Measurements from ENCODE around the gene GAREM1.
"Not testable (repeated sequence)": the region's sequence is repeated elsewhere in the genome, so short reads cannot be mapped to it uniquely, and the experiment has no call there.

The GAREM1 gene

DNA sequence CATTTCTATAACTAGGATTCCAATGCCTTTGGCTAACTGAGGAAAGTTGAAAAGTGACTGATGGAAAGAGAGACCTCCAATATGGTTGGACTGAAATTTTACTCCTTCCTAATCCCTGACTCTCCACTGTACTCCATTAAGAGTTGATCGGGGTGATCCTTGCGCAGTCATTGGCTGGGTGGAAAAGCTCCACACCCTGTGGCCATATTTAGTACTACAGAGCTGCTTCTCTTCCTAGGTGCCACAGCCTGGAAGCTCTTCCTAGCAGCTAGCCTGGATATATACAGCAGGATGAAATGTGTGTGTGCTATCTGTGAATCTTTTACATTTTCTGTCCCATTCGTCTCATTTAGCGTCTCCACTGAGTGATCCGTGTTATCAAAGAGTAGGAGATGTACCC lies 209.7 kb downstream of the GAREM1 start:
- no peak overlapping the region for H3K4me3 ChIP-seq (ENCODE audit: low read depth, low read length)

DNA sequence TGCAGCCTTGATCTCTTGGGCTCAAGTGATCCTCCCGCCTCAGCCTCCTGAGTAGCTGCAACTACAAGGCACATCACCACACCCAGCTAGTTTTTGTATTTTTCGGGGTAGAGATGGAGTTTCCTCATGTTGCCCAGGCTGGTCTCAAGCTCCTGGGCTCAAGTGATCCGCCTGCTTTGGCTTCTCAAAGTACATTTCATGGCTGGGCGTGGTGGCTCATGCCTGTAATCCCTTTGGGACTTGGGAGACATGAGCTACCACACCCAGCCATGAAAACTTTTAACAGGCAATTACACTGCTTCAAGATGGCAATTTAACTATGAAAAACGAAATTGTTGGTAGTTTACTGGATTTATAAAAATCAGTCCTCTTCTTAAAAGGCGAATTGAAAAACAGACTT lies 211.1 kb downstream of the GAREM1 start:
- no peak overlapping the region for H3K4me3 ChIP-seq (ENCODE audit: low read depth, low read length)

DNA sequence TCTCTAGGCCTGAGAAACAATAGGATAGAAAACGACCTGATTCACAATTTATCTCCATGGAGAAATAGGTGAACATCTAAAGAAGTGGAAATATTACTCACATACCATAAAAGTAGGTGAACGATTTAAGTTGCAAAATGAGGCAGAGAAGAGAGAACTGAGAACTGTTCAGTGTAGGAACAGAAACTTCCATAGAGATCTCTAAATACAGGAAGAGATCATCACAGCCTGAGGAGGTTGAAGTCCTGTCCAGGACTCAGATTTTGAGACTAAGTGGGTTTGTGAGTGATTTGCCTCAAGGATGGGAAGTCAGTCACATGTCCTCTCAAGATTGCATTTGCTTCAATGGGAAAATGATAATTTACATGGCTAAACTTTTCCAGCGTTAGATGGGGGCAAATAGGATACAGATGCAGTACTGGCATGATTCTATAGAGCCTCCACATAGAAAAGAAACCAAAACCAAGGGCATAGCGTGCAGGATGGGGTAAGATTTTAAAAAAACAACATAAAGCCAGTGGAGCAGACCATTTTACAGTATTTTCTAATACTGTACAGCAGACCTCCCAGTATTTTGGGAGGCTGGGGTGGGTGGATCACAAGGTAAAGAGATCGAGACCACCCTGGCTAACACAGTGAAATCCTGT lies 212.0 kb downstream of the GAREM1 start:
- H3K4me3 ChIP-seq (ENCODE audit: low read depth, low read length): no peak overlapping the region

DNA sequence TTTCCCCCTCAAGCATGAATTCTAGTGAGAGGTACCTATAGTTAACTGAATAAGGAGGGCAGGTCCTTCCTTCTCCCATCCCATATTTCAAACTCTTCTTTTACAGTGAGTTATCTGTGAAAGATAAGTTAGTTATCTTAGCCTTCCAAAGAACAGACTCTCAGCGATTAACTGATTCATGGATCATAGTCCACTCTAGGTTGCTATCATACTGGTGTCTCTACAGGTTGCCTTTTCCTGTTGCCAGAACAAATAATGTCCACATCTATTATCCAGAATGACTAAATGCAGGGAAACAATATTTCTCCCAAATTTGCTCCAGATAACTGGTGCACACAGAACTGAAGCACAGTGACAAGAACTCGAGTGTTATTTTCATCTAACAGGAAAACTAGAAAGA lies 212.5 kb downstream of the GAREM1 start:
- H3K4me3 ChIP-seq (ENCODE audit: low read depth, low read length): no peak overlapping the region

DNA sequence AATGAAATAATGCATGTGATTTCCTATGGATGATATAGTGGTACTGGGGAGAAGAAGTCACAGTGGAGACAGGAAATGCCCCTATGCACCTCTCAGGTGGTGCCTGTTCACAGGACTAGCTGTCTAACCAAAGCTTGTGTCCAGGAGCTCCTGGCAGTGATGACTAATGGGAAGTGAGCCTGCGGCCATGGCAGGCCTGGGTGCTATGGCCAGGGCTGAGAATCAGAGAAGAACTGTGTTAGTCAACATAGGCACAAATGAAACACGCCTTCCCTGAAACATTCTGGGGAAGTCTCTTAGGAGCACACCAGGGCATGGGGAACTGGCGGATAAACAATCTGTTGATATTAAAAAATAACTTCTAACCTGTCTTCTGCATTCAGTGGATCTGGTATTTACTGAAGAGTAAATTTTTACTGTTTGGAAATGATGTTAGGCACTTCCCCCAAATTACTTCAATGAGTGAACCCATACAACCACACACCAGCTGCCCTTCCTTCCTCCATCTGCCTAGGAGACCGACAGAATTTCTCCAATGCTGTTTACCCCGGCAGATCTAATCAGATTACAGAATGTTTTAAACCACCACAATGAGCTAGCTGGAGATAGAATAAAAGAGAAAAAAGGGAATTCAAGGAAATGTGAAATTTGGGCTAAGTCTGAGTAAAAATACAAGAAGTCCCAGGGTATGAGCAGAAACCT lies 213.4 kb downstream of the GAREM1 start:
- no peak overlapping the region for H3K4me3 ChIP-seq (ENCODE audit: low read depth, low read length)

DNA sequence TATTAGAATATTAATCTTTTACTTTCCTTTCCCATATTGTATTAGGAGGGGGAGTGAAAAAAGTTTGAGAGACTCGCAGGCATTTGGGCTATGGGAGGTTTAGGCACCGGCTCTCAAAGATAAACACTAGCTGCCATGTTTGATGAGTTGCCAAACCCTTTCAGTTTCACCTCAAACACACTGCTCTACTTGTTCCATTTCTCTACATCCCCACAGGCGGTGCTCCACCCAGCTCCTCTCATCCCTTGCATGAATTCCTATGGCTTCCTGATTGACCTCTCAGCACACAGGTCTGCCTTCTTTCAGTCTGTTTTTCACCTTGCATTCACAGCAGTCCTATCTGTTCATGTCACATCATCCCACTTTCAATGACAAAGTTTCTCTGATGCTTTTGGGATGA lies 215.1 kb downstream of the GAREM1 start:
- no peak overlapping the region for H3K4me3 ChIP-seq (ENCODE audit: low read depth, low read length)

DNA sequence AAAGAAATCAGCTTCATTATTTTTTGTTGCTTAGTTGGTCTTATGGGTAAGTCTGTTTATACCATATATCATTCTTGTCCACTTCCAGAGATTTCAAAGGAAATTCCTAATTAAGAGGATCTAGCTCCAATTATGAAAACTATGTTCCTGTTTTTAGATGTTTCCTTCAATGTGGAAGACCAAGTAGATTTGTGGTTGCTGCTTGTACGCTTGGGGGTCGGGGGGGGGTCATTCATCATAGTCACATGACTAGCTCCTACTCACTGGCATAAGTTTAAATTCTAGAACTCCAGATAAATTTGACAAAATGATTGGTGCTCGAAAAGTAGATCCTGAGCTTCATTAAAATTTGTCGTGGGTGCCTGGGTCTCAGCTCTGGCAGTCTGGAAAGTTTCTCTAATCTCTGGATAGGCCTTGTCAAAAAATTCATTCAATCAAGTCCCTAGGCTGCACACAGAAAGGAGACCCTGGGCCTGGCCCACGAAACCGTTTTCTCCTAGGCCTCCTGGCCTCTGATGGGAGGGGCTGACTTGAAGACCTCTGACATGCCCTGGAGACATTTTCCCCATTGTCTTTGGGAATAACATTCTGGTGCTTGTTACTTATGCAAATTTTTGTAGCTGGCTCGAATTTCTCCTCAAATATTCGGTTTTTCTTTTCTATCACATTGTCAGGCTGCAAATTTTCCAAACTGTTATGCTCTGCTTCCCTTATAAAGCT lies 218.4 kb downstream of the GAREM1 start:
- H3K4me3 ChIP-seq (ENCODE audit: low read depth, low read length): no peak overlapping the region

DNA sequence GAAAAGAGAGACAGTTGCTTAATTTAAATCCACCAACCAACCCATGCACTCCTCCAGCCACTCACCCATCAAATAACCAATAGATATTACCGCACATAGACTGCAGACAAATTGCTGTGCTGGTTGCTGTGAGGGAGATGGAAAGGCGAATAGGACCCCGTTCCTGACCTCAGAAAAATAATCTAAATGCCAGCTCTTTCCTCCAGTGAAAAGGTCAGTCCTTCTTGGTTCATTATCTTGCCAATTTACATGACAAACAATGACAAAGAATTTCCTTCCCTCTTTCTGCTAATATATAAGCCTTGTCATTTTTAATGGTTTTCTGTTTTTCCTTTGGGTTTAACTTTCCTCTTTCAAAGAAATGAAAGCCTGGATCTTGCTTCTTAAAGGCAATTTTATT lies 219.2 kb downstream of the GAREM1 start:
- H3K4me3 ChIP-seq (ENCODE audit: low read depth, low read length): no peak overlapping the region

DNA sequence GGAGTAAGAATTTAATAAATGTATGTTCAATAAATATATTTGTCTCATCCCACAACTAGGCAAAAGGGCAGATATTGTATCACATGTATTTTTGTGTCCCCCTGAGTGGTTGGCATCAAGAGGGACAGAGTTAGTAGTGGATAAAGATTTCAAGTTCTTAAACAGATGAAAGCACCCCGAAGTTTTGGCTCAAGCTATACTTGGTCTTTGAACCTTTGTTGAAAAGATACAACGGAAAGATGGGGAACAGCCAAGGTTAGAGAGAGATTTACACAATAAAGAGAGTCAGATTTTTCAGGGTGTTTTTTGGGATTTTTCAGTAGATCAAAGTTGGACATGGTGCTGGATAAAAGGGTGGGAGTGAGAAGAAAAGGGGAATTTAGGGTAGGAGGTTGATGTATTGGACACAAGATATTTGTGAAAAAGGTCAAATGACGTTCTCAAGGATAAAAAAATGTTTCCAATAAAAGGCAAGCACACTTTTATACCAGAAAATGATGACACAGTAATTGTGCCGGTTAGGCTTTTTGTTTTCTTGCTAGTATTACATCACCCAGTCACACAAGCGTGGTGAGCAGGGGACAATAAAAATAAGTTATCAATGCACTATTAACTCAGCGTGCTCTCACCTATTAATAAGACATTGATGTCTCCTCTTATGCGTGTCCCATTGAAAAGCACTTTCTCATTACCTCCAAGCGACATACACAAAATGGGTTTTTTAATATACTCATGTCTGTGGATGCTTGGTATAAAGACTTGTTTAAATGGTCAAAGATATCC lies 221.3 kb downstream of the GAREM1 start:
- H3K4me3 ChIP-seq (ENCODE audit: low read depth, low read length): no peak overlapping the region

DNA sequence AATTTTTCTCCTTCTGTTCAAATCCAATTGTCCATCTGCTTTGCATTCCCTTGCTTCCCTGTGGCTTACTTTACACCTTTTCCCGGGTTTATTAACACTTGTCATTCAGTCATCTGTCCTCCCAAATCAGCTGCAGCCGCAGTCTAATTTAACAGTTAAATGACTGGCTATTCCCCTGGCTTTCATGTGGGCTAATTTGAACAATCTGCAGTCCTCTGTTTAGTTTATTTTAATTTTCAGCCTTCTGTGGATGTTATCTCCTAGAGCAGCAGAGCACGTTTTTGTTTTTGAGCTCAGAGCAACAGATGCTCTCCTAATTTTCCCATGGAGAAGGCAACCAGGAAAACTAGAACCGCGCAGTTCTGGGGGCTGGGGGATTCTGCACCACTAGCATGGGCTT lies 225.8 kb downstream of the GAREM1 start:
- H3K4me3 ChIP-seq (ENCODE audit: low read depth, low read length): no peak overlapping the region

DNA sequence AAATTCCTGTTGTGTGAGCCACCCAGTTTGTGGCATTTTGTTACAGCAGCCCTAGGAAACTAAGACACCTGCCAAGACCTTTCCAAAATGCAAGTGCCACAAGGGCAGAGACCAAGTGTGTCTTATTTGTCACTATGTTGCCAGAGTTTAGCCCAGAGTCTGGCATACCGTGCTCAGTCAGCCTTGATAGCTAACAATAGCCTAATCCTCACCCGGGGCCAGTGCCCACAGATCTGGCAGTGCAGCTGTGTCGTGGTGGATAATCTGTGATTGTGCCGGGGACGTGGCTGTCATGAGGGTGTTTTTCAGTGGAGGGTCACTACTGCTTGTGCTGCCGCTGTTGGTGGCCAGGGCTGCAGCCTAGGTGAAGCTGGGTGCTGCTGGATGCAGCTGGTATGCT lies 227.3 kb downstream of the GAREM1 start:
- no peak overlapping the region for H3K4me3 ChIP-seq (ENCODE audit: low read depth, low read length)

DNA sequence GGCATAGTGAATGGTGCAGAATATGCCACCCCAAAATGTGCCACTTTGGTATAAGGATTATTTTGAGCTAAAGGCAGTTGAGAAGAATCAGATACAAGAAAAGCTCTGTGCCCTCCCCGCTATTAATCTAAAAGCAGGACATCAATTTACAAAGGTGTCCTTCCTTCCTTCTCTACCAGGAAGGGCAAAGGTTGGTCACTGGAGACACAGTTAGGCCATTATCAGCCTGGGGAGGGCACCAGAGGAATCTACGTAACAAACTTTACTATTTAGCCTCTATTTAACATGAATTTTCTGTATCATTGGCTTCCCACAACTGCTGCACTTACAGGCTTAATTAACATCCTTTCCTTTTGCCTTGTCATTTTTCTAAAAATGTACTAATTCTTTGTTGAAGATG lies 228.3 kb downstream of the GAREM1 start:
- H3K4me3 ChIP-seq (ENCODE audit: low read depth, low read length): no peak overlapping the region

DNA sequence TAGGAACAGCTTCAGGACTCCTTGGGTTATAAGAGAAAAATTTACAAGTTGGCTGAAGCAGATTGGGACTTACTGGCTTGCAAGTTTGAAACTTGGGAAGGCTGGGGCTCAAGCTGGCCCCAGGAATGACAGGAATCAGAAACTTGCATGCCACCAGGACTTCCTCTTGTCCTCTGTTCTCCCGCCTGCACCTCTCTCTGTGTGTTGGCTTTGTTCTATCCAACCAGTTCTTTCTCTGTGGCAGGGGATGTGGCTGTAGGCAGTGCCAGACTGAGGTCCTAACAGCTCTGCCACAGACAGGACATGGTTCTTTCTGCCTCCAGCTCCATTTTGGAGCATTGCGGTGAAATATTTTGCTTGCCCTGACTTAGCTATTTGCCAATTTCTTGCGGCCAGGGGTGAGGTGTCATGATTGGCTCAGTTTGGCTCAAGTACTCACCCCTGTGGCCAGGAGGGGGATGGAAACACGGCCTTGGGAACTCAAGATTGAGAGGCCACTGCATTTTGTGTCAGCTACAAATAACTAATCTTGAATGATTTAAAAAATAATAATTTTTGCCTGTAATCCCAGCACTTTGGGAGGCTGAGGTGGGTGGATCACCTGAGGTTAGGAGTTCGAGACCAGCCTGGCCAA lies 231.9 kb downstream of the GAREM1 start:
- H3K4me3 ChIP-seq (ENCODE audit: low read depth, low read length): no peak overlapping the region

DNA sequence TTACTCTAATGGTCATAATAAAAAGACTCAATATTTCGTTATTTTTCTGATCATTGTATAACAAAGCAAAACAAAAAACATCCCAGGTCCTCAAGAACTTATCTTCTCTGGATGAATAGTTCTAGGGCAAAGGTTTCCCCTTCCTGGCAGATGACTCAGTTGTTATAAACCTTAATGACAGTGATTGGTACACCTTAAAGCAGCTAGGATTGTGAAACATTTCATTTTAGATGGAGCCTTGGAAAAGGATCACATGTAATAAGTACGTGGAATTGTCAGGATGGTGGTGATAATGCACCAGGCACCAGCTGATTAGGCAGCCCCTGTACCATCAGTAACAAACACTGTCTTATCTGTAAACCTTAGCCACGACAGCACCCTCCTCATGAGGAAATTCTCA lies 233.6 kb downstream of the GAREM1 start:
- H3K4me3 ChIP-seq (ENCODE audit: low read depth, low read length): no peak overlapping the region

DNA sequence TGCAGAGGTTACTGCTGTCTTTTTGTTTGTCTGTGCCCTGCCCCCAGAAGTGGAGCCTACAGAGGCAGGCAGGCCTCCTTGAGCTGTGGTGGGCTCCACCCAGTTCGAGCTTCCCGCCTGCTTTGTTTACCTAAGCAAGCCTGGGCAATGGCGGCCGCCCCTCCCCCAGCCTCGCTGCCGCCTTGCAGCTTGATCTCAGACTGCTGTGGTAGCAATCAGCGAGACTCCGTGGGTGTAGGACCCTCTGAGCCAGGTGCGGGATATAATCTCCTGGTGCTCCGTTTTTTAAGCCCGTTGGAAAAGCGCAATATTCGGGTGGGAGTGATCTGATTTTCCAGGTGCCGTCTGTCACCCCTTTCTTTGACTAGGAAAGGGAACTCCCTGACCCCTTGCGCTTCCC lies 237.3 kb downstream of the GAREM1 start:
- H3K4me3 ChIP-seq (ENCODE audit: low read depth, low read length): not testable (repeated sequence)

DNA sequence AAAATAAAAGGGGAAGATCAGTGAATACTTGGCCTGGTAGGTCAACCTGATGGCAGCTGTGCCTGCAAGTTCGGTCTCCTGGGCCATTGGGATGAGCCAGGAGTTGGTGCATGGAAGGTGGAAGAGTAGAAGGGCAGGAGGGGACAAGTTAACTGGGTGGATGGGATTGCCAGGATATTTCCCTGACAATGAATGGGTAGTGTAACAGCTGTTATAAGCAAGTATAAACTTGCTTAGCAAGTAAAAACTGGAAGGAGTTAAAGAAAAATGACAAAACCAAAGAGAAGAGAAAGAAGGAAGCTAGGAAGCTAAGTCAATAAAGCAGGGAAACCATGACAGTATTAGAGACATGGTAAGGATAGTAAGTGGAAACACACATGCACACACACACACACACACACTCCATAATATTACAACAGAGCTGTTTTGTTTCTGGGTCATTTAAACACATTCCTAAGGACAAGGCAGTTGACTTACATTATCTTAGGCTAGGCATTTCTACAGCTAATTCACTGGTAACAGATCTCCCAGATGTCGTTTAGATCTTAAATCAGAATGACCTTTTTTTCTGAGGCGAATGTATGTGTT lies 251.2 kb downstream of the GAREM1 start:
- no peak overlapping the region for H3K4me3 ChIP-seq (ENCODE audit: low read depth, low read length)

DNA sequence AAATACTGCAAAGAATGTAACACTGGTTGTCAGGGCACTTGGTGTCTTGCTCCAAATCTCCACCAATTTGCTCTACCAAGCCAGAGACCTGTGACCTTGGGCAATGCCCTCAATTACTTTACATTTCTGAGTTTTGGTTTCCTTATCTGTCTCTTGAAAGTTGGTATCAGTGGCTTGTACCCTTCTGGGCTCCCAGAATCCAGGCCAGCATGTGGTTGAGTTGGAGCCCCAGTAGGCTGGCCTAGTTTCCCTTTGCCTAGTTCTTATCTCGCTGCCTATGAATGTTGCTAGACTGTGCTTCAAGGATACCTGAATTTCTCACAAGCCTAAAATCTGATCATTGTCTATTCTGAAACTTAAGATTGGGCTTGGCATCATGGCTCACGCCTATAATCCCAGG lies 254.3 kb downstream of the GAREM1 start:
- no peak overlapping the region for H3K4me3 ChIP-seq (ENCODE audit: low read depth, low read length)

DNA sequence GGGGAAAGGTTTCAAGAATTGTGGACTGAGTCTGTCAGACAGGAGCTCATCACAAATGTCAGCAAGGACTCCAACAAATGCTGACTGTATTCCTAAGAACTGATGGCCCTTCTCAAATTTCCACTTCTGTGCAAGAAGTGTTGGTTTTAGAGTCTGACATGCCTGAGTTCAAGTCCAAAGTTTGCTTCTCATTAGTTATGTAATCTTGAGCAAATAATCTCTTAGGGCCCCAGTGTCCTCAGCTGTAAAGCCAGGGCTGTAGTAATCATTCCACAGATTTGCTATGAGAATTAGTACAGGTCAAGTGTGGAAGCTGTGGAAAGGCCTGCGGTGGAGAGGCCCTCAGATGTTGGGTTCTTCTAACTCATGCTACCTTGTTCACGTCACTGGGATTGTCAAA lies 257.0 kb downstream of the GAREM1 start:
- H3K4me3 ChIP-seq (ENCODE audit: low read depth, low read length): no peak overlapping the region
